ENCODE measurements around the gene KATNB1.

The KATNB1 gene, protein sequence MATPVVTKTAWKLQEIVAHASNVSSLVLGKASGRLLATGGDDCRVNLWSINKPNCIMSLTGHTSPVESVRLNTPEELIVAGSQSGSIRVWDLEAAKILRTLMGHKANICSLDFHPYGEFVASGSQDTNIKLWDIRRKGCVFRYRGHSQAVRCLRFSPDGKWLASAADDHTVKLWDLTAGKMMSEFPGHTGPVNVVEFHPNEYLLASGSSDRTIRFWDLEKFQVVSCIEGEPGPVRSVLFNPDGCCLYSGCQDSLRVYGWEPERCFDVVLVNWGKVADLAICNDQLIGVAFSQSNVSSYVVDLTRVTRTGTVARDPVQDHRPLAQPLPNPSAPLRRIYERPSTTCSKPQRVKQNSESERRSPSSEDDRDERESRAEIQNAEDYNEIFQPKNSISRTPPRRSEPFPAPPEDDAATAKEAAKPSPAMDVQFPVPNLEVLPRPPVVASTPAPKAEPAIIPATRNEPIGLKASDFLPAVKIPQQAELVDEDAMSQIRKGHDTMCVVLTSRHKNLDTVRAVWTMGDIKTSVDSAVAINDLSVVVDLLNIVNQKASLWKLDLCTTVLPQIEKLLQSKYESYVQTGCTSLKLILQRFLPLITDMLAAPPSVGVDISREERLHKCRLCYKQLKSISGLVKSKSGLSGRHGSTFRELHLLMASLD

DNA sequence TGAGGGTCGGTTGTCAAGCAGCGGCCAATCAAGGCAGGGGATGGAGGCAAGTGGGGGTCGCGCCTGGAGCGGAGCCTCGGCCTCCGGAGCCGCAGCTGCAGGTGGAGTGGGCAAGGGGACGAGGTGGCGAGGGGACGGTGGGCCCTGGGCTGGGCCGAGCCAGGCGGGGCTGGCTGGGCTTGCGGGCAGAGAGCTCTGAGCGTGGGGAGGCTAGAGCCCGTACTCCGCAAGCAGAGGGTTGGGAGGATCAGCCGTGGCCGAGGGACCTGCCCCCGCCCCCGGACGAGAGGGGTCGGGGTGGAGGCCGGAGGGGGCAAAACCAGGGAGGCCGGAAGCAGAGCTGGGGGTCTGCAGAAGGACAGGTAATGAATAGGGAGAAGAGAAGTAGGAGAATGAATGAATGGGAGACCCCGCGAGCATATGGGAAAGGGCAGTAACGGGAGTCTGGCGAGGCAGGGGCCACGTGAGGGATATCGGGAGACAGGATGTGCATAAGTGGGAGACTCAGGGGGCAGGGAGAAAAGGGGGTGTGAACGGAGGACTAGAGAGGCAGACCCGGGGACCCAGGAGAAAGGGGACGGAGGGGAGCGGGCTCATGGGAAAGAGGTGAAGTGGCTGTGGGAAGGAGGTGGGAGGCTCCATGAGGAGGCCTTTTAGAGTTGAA is at the start of gene KATNB1:
KATNB1 (plus strand) TSS at position 16 of the 664 bp plus-strand sequence. CDS start 1,474 bp downstream, outside the sequence.
- FAIRE-seq = no peak

DNA sequence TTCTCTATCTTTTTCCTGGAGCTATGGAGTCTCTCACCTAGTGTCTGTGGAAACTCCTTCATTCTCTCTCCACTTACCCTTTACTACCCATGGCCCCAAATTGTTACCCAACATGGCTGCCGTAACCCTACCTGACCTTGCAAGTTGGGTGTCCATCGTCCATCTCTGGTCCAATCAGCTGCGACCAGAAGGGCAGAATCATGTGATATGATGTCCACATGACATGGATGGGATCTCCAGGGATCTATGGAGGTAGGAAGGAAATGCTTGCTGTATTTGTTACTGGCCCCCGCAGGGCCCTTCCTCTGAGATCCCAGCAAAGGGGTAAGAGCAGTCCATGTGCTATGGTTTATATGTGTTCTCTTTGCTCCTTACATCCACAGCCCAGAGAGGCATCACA is 49.0 kb upstream of the KATNB1 start:
- FAIRE-seq = no peak

DNA sequence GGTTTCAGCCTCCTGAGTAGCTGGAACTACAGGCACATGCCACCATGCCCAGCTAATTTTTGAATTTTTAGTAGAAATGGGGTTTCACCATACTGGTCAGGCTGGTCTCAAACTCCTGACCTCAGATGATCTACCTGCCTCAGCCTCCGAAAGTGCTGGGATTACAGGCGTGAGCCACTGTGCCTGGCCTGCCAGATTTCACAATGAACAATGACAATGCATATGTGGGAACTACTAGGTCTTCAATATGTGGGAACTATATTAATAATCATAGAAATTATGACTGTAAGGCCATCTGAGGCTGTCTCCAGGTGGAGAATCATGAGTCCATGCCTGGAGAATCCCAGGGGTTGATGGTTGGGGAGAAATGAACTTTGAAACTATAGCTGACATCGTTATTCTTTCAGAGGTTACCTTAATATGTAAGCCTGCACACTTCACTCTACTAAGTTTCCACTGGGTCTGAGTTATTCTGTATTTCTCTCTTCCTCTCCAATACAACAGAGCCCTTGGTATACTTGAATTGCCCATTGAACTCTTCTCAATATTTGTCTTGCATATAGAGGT is 48.1 kb upstream of the KATNB1 start:
- FAIRE-seq = no peak

- FAIRE-seq = no peak
Measured at GRCh38 chr16:57688487-57688986, 47.0 kb upstream of the KATNB1 start.

DNA sequence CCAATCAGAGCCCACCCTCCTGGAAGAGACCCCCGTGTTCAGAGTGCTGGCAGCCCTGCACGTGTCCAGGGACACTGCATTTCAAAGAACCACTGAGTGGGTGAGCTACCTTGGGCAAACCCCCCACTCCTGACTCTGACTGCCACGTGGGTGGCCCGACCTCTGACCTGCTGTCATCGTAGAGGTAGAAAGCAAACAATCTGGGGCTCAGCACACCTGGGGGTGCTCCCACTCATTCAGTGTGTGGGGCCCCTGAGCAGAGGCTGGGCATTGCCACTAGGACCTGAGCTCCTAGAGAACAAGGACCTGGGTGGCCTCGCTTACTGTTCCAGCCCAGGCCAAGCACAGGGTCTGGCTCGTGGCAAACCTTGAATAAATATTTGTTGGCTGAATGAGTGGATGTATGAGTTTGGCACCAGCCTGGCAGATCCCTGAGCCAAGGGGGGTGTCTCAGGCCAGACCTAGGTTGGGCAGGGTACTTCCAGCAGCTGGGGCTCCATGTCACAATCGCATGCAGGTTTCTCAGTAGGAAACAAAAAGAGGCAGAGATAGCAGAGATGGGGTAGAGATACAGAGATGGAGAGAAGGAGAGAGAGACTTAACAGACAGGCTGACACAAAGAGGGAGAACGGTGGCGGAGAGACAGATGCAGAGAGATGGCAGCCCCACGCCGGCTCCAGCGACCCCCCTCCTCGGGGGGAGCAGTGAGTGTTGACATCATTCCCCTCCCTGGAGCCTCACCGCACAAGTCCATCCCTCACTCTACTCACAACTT is 46.4 kb upstream of the KATNB1 start:
- no peak for FAIRE-seq

DNA sequence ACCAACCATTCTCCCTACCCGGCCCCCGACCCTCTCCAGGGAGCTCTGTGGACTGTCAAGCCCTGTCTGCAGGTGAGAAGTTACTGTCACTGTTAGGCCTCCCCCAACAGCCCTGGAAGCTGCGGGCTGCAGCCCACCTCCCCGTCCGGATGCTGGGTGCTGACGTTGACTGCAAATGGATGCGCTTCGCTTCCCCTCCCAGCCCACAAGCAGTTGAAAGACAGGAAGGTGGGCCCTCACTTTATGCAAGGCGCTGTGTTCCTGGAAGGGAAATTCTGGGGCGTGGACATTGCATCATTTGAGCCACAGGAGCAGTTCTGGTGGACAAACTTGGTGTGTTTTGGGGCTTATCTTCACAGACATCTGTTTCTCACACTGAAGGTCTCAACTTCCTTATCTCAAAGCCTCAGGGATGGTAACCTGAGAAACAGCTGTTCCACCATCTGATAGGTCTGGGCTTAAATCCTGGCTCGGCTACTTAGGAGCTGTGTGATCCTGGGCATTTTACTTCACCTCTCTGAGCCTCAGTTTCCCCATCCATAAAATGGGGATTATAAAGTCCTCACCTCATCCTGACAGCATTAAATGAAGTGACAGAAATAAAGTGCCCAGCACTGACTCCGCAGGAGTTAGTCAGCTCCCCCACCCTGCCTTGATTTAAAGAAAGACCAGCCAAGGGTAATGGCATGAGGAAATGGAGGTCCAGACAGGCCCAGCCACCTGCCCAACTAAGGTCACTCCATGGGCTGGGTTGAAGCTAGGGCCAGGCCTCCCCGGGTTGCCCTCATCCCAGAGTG is 45.6 kb upstream of the KATNB1 start:
- FAIRE-seq = no peak

- no peak for FAIRE-seq
Measured at GRCh38 chr16:57690782-57691471, 44.6 kb upstream of the KATNB1 start.

GRCh38 chr16:57692636-57693035 is 42.9 kb upstream of the KATNB1 start:
- FAIRE-seq = no peak

DNA sequence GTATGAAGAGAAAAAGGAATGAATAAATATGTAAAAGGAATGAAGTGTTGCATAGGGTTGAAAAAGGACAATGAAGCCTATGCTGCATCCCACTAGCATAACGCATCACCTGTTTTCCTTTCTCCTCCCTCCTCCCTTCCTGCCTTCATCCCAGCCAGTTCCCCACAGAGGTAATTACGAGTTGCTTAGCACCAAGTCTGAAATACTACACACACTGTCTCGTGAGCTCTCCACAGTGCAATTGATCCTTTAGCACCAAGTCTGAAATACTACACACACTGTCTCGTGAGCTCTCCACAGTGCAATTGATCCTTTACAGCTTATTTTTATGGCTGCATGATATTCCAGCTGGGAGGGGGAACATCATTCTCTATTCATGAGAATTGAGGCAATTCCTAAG is 42.0 kb upstream of the KATNB1 start:
- no peak for FAIRE-seq

GRCh38 chr16:57694231-57694724 is 41.3 kb upstream of the KATNB1 start:
- no peak for FAIRE-seq

DNA sequence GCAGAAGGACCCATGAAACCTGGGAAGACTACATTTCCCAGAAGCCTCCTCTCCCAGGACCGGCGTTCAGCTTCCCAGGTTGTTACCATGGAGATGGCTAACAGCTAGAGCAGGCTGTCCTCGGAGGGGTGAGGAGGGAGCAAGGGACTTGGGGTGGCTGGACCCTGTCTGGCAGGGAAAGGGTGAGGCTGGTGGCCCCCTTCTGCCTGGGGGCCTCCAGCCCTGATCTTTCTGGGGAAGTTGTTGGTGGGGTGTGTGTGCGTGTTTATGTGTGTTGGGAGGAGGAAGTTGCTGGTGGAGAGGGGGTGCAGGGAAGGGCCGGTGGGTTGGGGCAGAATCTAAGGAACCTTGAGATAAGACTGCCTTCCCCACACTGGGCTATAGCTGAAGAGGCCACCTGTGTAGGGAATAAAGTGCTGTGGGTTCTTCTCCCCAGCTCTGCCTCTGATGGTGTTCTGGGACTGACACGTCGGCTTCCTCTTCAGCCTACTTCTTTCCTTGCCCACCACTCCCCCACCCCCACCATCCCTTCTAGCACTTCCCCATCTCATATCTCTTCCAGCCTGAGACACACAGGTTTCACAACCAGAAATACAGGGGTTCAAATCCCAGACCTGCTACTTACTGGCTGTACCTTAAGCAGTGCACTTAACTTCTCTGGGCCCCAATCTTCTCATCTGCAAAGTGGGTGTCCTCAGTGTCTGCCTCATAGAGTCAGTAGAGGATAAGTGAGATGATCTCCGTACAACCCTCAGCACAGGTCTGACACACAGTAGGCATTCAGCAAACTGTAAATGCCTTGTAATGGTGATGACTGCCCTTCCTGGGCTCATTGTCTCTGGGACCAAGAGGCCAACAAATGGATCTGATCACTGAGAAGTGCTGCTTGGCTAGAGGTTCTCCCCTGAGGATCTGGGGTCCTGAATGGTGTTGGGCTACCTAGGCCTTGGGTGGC is 40.6 kb upstream of the KATNB1 start, which contains the start of gene DRC7:
DRC7 (plus strand) TSS at position 82 of the 955 bp plus-strand sequence. CDS start 3,144 bp downstream, outside the sequence.
- peak; percentile 83 for FAIRE-seq

DNA sequence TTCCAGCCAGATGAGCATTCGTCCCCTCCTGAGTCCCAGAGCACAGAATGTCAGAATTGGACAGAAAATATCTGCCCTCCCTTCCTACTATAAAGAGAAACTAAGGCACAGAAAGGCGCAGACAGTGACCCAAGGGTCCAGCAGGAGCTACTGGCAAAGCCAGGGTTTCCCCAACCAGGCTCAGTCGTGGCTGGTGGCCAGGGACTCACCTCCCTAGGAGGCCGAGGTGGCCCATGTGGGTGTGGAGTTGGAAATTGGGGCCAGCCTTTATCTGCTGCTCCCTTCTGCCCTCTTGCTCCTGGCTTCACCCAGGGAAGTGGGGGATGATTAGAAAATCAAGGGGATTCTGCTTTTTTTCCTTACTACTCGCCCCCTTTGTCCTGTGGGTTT is 39.9 kb upstream of the KATNB1 start:
- FAIRE-seq = no peak

DNA sequence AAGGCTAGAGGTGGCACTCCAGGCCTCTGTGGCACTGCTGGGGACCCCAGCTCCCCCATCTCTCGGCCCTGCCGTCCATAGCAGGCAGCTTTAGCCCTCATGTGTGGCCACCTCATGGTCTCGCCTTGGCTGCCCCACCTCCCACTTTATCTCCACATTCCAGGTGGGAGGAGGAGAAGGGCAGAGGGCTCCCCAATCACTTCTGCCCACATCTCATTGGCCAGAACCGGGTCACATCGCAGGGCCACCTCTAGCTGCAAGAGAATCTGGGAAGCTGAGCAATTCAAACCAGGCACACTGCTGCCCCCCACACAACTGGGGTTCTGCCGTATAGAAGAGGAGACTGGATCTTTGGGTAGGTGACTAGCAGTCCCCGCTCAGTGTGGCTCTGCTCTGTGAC is 39.3 kb upstream of the KATNB1 start:
- FAIRE-seq = no peak

- no peak for FAIRE-seq
Measured at GRCh38 chr16:57697896-57698537, 37.6 kb upstream of the KATNB1 start.

DNA sequence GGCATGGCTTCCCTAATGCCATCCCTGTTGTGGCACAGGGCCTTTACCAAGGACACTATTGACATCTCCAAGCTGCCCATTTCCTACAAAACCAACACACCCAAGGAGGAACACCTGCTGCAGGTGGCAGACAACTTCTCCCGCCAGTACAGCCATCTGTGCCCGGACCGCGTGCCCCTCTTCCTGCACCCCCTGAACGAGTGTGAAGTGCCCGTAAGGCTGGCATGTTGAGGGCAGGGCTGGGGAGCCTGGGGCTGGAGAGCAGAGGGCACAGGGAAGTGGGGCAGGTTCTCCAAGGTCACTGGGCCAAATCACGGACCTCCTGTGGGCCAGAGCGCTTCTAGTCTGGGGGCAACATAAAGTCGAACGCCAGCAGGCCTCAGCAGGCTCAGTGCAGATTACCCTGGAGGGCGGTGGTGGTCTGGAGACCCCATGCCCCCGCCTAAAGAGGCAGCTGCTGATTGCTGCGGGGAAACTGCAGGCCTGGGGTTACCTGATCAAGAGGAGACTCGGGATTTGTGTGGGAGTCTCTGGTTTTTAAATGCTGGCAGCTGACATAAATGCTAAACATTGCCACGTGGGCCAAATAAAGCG is 36.7 kb upstream of the KATNB1 start:
- FAIRE-seq = no peak

- FAIRE-seq = no peak
Measured at GRCh38 chr16:57699481-57699880, 36.1 kb upstream of the KATNB1 start.

DNA sequence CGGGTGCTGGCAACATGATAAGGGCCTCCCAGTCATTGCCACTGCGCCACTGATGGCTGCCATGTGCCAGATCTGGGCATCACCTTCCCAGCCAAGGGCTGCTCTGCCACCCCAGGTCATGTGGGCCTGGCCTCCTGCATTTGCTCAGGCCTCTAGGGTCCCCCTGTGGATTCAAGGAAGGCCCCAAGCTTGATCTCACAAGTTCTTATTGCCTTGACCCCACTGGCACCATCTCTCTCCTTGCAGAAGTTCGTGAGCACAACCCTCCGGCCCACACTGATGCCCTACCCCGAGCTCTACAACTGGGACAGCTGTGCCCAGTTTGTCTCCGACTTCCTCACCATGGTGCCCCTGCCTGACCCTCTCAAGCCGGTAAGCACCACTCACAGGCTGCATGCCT is 35.7 kb upstream of the KATNB1 start:
- FAIRE-seq = no peak

GRCh38 chr16:57700781-57701551 is 34.6 kb upstream of the KATNB1 start:
- no peak for FAIRE-seq
